HG03520 (cell line): Measurements from ENCODE around the gene LIFR.

Experiments
- ATAC-seq: cut with Tn5 transposase; IDR thresholded peaks from one replicate; pipeline ENCODE4 v1.9.1; 2021; ENCODE audit warnings: mild to moderate bottlenecking, moderate library complexity; ENCODE audit not compliant: unreplicated experiment

The LIFR gene

GRCh38 chr5:38445374-38446028 lies 110.9 kb downstream of the LIFR start:
- no peak for ATAC-seq

GRCh38 chr5:38443390-38443789 lies 113.1 kb downstream of the LIFR start:
- ATAC-seq: no peak

DNA sequence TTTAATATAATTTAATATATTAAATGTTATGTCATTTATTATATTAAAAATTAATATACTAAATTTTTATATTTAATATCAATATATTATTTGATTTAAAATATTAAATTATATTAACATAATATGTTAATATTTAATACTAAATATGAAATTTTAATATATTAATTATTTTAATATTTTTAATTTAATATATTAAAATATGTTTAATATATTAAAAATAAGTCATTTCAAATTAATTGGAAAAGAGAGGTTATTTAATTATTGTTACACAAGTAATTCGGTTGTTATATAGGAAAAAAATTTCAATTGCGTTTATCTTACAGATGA lies 114.2 kb downstream of the LIFR start:
- no peak for ATAC-seq

DNA sequence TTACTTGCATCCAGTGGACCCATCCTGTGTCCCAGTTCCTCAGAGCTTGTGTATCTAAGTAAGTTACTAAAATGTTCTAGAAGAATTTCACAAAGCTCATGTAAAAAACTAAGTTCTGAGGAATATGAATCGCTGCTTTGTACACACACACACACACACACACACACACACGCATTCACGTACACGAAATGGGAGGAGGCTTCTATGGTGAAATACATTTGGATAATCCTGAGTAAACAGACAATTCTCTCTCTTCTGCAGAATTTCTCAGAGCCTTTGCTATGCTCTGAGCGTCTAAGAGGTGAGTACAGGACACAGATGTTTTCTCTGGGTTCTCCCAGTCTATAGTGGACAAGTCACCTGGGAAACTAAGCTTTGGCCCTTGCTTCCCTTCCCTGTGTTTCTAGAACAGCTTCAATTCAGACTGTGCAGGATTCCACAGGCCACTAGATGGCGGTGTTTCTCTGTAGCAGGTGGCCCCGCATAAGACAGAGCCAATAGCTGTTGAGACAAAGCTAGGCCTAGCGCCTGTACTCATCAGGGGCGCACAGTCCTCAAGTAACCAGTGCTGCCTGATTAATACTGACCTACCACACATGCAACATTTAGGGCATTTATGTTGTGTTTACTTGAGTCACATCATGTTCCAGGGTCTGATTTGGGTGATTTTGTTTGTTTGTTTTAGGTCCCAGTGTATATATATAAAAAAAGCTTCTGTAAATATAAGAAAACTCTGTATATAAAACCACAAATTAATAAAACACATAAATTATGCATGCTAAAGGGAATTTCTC lies 114.8 kb downstream of the LIFR start:
- peak; percentile 100 for ATAC-seq

GRCh38 chr5:38438757-38439156 lies 117.7 kb downstream of the LIFR start:
- no peak for ATAC-seq

DNA sequence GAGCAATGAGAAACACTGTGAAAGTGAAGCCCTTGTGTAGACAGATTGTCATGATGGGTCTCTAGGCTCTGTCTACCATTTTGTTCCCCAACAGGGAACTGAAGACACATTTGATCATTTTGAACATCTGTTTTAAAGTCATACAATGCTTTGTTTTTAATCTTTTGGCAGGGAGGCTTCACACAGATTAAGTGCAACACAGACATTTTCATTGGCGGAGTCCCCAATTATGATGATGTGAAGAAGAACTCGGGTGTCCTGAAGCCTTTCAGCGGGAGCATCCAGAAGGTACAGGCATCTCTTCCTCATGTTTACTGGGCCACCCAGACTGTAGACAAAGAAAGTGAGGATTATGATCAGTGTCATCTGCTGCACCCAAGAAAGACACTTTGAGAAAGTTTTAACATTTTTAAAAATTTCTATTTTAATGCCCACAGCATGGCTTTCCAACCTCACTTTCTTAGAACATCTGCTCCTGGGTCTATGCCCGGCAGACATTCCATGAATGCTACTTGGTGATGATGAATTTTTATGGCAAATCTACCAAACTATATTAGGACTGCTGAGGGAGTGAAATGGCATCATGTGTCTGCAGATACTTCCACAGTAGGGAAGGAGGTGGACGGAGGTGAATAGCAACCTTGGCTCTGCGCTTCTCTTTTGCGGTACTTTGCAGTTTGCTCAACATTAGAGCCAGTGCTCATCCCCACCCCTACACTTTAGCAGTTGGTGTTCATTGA lies 121.3 kb downstream of the LIFR start:
- ATAC-seq: no peak

- ATAC-seq: no peak
Observed at GRCh38 chr5:38433160-38433861, 123.1 kb downstream of the LIFR start.

DNA sequence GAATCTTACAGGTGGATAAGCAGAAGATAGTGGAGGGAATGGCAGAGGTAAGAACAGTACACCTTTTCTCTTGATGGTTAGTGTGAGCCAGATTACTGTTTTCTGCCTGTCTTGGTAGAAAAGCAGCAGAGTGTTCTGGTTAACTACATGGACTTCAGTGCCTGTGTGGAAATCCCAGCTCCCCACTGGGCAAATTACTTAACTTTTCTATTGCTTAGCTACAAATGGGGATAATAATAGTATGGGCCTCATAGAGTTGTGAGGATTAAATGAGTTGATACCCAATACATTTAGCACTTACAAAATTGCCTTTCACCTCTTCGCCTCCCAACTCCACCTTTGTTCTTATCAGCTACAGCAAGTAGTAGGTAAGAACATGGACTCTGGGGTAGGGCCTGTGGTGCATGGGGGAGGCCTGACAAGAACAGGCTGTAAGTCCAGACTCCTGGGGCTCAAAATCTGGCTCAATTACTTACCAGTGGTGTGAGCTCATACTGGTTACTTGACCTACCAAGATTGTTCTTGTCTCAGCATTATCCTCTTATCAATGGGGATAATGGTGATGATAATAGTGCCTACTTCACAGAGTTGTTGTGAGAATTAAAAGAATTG lies 125.1 kb downstream of the LIFR start:
- ATAC-seq: no peak

GRCh38 chr5:38426986-38427950 lies 129.2 kb downstream of the LIFR start:
- no peak for ATAC-seq

GRCh38 chr5:38426490-38426889 lies 130.0 kb downstream of the LIFR start:
- ATAC-seq: no peak
